Liver (tissue), 9 donors: ENCODE results near the gene NAXE. TPM values are rescaled to one million over a fixed set of nuclear protein-coding genes. Genes with fewer than 3 reads are reported as not detected.

Source experiments
- DNase-seq: peaks from one replicate; pipeline ENCODE4 v3.0.0-alpha.2; 2017; ENCODE audit warnings: low spot score
- H3K27ac ChIP-seq, 2 donors: one replicate each; pipeline ENCODE4 v1.7.0; 2013; ENCODE audit warnings: inconsistent platforms in 2 of 2, low read length in 2 of 2, control low read depth in 1 of 2, low read depth in 1 of 2, mild to moderate bottlenecking in 1 of 2
- H3K27me3 ChIP-seq, 4 donors: one replicate each; pipeline versions ENCODE4 v1.6.1 to v1.7.0; 2013; ENCODE audit warnings: low read length in 3 of 4, inconsistent platforms in 1 of 4, mild to moderate bottlenecking in 1 of 4, moderate library complexity in 1 of 4; ENCODE audit not compliant: control insufficient read depth in 4 of 4, insufficient read depth in 4 of 4
- H3K36me3 ChIP-seq, 4 donors: one replicate each; pipeline versions ENCODE4 v1.6.1 to v1.7.0; 2013; ENCODE audit warnings: low read length in 3 of 4, mild to moderate bottlenecking in 3 of 4, low read depth in 1 of 4, moderate library complexity in 1 of 4; ENCODE audit not compliant: control insufficient read depth in 4 of 4, insufficient read depth in 3 of 4
- H3K4me1 ChIP-seq, 4 donors: one replicate each; pipeline versions ENCODE4 v1.6.1 to v1.7.0; 2013; ENCODE audit warnings: low read length in 3 of 4, mild to moderate bottlenecking in 3 of 4, moderate library complexity in 1 of 4; ENCODE audit not compliant: control insufficient read depth in 4 of 4, insufficient read depth in 4 of 4
- H3K4me3 ChIP-seq, 3 donors: one replicate each; pipeline versions ENCODE4 v1.6.1 to v1.7.0; 2013; ENCODE audit warnings: low read length in 3 of 3, control low read depth in 1 of 3, low read depth in 1 of 3, mild to moderate bottlenecking in 1 of 3
- H3K9ac ChIP-seq, 2 donors: one replicate each; pipeline ENCODE4 v1.7.0; 2013; ENCODE audit warnings: low read length in 2 of 2, mild to moderate bottlenecking in 2 of 2, moderate library complexity in 2 of 2, control low read depth in 1 of 2, low read depth in 1 of 2
- H3K9me3 ChIP-seq, 4 donors: one replicate each; pipeline versions ENCODE4 v1.6.1 to v1.7.0; 2013; ENCODE audit warnings: low read length in 3 of 4; ENCODE audit not compliant: control insufficient read depth in 4 of 4
- ATF3 ChIP-seq: IDR thresholded peaks from 2 replicates; pipeline ENCODE4 v1.6.1; 2016; ENCODE audit warnings: antibody characterized with exemption
- EGR1 ChIP-seq, 2 donors: IDR thresholded peaks; 2 replicates each; pipeline ENCODE4 v1.6.1; 2016 to 2018; ENCODE audit warnings: antibody characterized with exemption in 2 of 2, low read depth in 2 of 2
- FOXA1 ChIP-seq: IDR thresholded peaks from 2 replicates; pipeline ENCODE4 v1.6.1; 2016; ENCODE audit warnings: antibody characterized with exemption
- FOXA2 ChIP-seq: IDR thresholded peaks from 2 replicates; pipeline ENCODE4 v1.6.1; 2016; ENCODE audit warnings: antibody characterized with exemption
- GABPA ChIP-seq, 2 donors: IDR thresholded peaks in 1 of 2; conservative IDR thresholded peaks in 1 of 2; 2 replicates each; pipeline ENCODE4 v1.6.1; 2016; ENCODE audit warnings: antibody characterized with exemption in 2 of 2, mild to moderate bottlenecking in 1 of 2, moderate library complexity in 1 of 2
- HNF4A ChIP-seq, 2 donors: conservative IDR thresholded peaks; 2 replicates each; pipeline ENCODE4 v1.6.1; 2016; ENCODE audit warnings: antibody characterized with exemption in 2 of 2, mild to moderate bottlenecking in 2 of 2
- HNF4G ChIP-seq: IDR thresholded peaks from 2 replicates; pipeline ENCODE4 v1.6.1; 2016; ENCODE audit warnings: antibody characterized with exemption
- JUND ChIP-seq, 2 donors: IDR thresholded peaks; 2 replicates each; pipeline ENCODE4 v1.6.1; 2016; ENCODE audit warnings: antibody characterized with exemption in 2 of 2
- MAX ChIP-seq: IDR thresholded peaks from 2 replicates; pipeline ENCODE4 v1.6.1; 2016; ENCODE audit warnings: antibody characterized with exemption
- NR2F2 ChIP-seq: IDR thresholded peaks from 2 replicates; pipeline ENCODE4 v1.6.1; 2016; ENCODE audit warnings: antibody characterized with exemption
- RAD21 ChIP-seq, 2 donors: IDR thresholded peaks; 2 replicates each; pipeline ENCODE4 v1.6.1; 2016; ENCODE audit warnings: antibody characterized with exemption in 2 of 2, mild to moderate bottlenecking in 2 of 2
- REST ChIP-seq: IDR thresholded peaks from 2 replicates; pipeline ENCODE4 v1.6.1; 2016; ENCODE audit warnings: antibody characterized with exemption, mild to moderate bottlenecking
- RXRA ChIP-seq, 2 donors: IDR thresholded peaks; 2 replicates each; pipeline ENCODE4 v1.6.1; 2017 to 2018; ENCODE audit warnings: antibody characterized with exemption in 2 of 2, mild to moderate bottlenecking in 1 of 2
- SP1 ChIP-seq: IDR thresholded peaks from 2 replicates; pipeline ENCODE4 v1.6.1; 2018; ENCODE audit warnings: antibody characterized with exemption, mild to moderate bottlenecking
- TAF1 ChIP-seq: conservative IDR thresholded peaks from 2 replicates; pipeline ENCODE4 v1.6.1; 2016; ENCODE audit warnings: antibody characterized with exemption, mild to moderate bottlenecking
- YY1 ChIP-seq: IDR thresholded peaks from 2 replicates; pipeline ENCODE4 v1.6.1; 2016; ENCODE audit warnings: antibody characterized with exemption, mild to moderate bottlenecking
- WGBS: extraction: QIAGEN DNeasy Blood & Tissue Kit; methylation state at CpG from one replicate; pipeline ENCODE4 v1.1.7; 2013; 5-methylcytosine and 5-hydroxymethylcytosine counted together
- polyA plus RNA-seq, 2 donors: library from polyadenylated mRNA; stranded (reverse) in 1 of 2; unstranded in 1 of 2; fragments of 200-250 nt in 1 of 2; fragments of >200 nt in 1 of 2; fragmentation: Nextera tagmentation in 1 of 2; extraction: Ambion mirVana in 1 of 2; gene quantifications; one replicate each; pipeline versions ENCODE4 v1.2.1 to v1.2.3, GENCODE V29; 2013 to 2015
- total RNA-seq, 2 donors: library from RNA; depleted of rRNA; stranded (reverse); fragments of >200 nt; gene quantifications; one replicate each; pipeline ENCODE4 v1.2.3, GENCODE V29; 2014
- TF ChIP-seq, protein P1 (sequence below): fragments of 150-350 bp; IDR thresholded peaks from 2 replicates; pipeline ENCODE4 v1.5.1; 2017; ENCODE audit warnings: improper control_type of control experiment, low read depth, low read length; ENCODE audit not compliant: missing input control
- TF ChIP-seq, protein P2 (sequence below): IDR thresholded peaks from 2 replicates; pipeline ENCODE4 v1.6.1; 2016; ENCODE audit warnings: antibody characterized with exemption
- donor health status: healthy.
- donor health status: healthy.
- donor health status: healthy.
- donor health status: healthy.
- donor health status: healthy.

NAXE gene
- total and polyA plus RNA-seq, 4 donors: 20.6 to 73.8 (median 46.9) TPM

GRCh38 chr1:156554971-156555370 lies 36.6 kb upstream of the NAXE start:
- H3K36me3 ChIP-seq: no peaks in the 10 kb centered on the region
- H3K9me3 ChIP-seq: no peaks in the 10 kb centered on the region
- TF ChIP-seq JUND (IDR thresholded peaks at IDR 0.05) (no peak), HNF4A (conservative IDR thresholded peaks at IDR 0.05) (no peak), EGR1 (IDR thresholded peaks at IDR 0.05; ENCODE audit: low read depth in 2 of 2) (no peak), TAF1 (no peak), RXRA (IDR thresholded peaks at IDR 0.05) (no peak), REST (no peak), FOXA2 (no peak), HNF4G (no peak), GABPA (IDR thresholded peaks at IDR 0.05 in 1 of 2, conservative IDR thresholded peaks at IDR 0.05 in 1 of 2) (no peak), ATF3 (no peak), FOXA1 (no peak), MAX (no peak), YY1 (no peak), NR2F2 (no peak), RAD21 (IDR thresholded peaks at IDR 0.05) (no peak), SP1 (no peak)
- TF ChIP-seq, protein P1, sequence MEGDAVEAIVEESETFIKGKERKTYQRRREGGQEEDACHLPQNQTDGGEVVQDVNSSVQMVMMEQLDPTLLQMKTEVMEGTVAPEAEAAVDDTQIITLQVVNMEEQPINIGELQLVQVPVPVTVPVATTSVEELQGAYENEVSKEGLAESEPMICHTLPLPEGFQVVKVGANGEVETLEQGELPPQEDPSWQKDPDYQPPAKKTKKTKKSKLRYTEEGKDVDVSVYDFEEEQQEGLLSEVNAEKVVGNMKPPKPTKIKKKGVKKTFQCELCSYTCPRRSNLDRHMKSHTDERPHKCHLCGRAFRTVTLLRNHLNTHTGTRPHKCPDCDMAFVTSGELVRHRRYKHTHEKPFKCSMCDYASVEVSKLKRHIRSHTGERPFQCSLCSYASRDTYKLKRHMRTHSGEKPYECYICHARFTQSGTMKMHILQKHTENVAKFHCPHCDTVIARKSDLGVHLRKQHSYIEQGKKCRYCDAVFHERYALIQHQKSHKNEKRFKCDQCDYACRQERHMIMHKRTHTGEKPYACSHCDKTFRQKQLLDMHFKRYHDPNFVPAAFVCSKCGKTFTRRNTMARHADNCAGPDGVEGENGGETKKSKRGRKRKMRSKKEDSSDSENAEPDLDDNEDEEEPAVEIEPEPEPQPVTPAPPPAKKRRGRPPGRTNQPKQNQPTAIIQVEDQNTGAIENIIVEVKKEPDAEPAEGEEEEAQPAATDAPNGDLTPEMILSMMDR: no peak
- TF ChIP-seq, protein P2, sequence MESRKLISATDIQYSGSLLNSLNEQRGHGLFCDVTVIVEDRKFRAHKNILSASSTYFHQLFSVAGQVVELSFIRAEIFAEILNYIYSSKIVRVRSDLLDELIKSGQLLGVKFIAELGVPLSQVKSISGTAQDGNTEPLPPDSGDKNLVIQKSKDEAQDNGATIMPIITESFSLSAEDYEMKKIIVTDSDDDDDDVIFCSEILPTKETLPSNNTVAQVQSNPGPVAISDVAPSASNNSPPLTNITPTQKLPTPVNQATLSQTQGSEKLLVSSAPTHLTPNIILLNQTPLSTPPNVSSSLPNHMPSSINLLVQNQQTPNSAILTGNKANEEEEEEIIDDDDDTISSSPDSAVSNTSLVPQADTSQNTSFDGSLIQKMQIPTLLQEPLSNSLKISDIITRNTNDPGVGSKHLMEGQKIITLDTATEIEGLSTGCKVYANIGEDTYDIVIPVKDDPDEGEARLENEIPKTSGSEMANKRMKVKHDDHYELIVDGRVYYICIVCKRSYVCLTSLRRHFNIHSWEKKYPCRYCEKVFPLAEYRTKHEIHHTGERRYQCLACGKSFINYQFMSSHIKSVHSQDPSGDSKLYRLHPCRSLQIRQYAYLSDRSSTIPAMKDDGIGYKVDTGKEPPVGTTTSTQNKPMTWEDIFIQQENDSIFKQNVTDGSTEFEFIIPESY: no peak
- H3K4me1 ChIP-seq: no peaks in the 10 kb centered on the region
- 82% methylated on average over 8 of the region's 8 CpGs for WGBS
- no peak for DNase-seq
- no peak overlapping the region for H3K4me3 ChIP-seq
- no peak overlapping the region for H3K27ac ChIP-seq
- H3K27me3 ChIP-seq: no peaks in the 10 kb centered on the region
- no peak overlapping the region for H3K9ac ChIP-seq

DNA sequence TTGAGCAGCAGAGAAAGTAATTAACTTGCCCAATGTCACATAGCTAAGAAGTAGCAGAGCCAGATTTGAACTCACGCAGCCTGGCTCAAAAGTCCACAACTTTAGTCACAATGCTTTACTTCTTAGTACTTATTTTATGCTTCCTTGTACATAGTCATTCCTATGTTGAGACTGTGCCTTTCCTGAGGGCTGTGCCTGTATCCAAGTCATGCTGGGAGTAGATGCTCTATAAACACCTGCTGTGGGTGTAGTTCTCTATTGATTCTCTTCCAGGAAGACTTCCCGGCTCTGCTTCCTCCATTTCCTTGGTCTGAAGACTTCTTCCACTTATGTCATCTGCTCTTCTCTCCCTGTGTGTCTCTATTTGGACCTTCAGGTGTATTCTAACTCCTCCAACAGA lies 35.9 kb upstream of the NAXE start:
- H3K27ac ChIP-seq: no peak overlapping the region
- WGBS: 67% methylated on average over 2 of the region's 2 CpGs
- no peak overlapping the region for H3K9ac ChIP-seq
- no peak overlapping the region for H3K4me3 ChIP-seq
- no peaks in the 10 kb centered on the region for H3K9me3 ChIP-seq
- H3K36me3 ChIP-seq: no peaks in the 10 kb centered on the region
- no peaks in the 10 kb centered on the region for H3K4me1 ChIP-seq
- H3K27me3 ChIP-seq: no peaks in the 10 kb centered on the region
- DNase-seq: no peak
- TF ChIP-seq FOXA1: no peak
- TF ChIP-seq NR2F2: no peak
- TF ChIP-seq RAD21 (IDR thresholded peaks at IDR 0.05): no peak
- no peak for TF ChIP-seq REST
- no peak for TF ChIP-seq MAX
- no peak for TF ChIP-seq EGR1 (IDR thresholded peaks at IDR 0.05; ENCODE audit: low read depth in 2 of 2)
- no peak for TF ChIP-seq SP1
- no peak for TF ChIP-seq HNF4G
- TF ChIP-seq, protein P2: no peak
